ENCODE results near the gene TRIM46. TPM values are rescaled to one million over a fixed set of nuclear protein-coding genes. Genes with fewer than 3 reads are reported as not detected.
A peak's percentile ranks its signal among the peaks of the same experiment; 100 is the strongest.

The TRIM46 gene
- total and polyA plus RNA-seq, 2 donors from 2014 or later: 0.28 to 2.1 TPM

GRCh38 chr1:155133799-155134281 is 39.8 kb upstream of the TRIM46 start:
- peak overlapping the region in 1 of 3 donors; percentile 97 for H3K9ac ChIP-seq (ENCODE audit: low read length in 3 of 3)
- no peaks in the 10 kb centered on the region for H3K9me3 ChIP-seq (ENCODE audit: control insufficient read depth in 2 of 3, insufficient read depth in 1 of 3, low read length in 3 of 3)
- H3K27ac ChIP-seq (ENCODE audit: low read depth in 2 of 2, low read length in 2 of 2): peak overlapping the region; percentile 99 to 100
- peaks cover 0 to 37% (median 25%) of the 10 kb centered on the region in 3 donors for H3K4me1 ChIP-seq (ENCODE audit: control insufficient read depth in 2 of 3, insufficient read depth in 2 of 3, low read depth in 1 of 3, low read length in 3 of 3)
- intact Hi-C loops (cut with DNase I): no loop called here
- TF ChIP-seq CTCF (IDR thresholded peaks at IDR 0.05; ENCODE audit: borderline replicate concordance, extremely low read depth, insufficient read depth): no peak
- H3K27me3 ChIP-seq (ENCODE audit: control insufficient read depth, insufficient read depth, low read length): no peaks in the 10 kb centered on the region
- peak in 1 of 5 donors; percentile 50 for DNase-seq
- FAIRE-seq: no peak
- peak overlapping the region in 1 of 3 donors; percentile 89 for H3K4me3 ChIP-seq (ENCODE audit: low read length in 3 of 3)
- peaks cover 3 to 31% (median 23%) of the 10 kb centered on the region in 3 donors for H3K36me3 ChIP-seq (ENCODE audit: control insufficient read depth in 2 of 3, insufficient read depth in 3 of 3, low read length in 3 of 3)

- DNase-seq: peak in 1 of 5 donors; percentile 41
- Histone ChIP-seq H3K9me3 (ENCODE audit: control insufficient read depth in 2 of 3, insufficient read depth in 1 of 3, low read length in 3 of 3) (no peaks in the 10 kb centered on the region), H3K36me3 (ENCODE audit: control insufficient read depth in 2 of 3, insufficient read depth in 3 of 3, low read length in 3 of 3) (peaks cover 3 to 31% (median 23%) of the 10 kb centered on the region in 3 donors), H3K27me3 (ENCODE audit: control insufficient read depth, insufficient read depth, low read length) (no peaks in the 10 kb centered on the region), H3K4me1 (ENCODE audit: control insufficient read depth in 2 of 3, insufficient read depth in 2 of 3, low read depth in 1 of 3, low read length in 3 of 3) (peaks cover 0 to 40% (median 27%) of the 10 kb centered on the region in 3 donors), H3K9ac (ENCODE audit: low read length in 3 of 3) (peak overlapping the region in 2 of 3 donors; percentile 22 to 97), H3K4me3 (ENCODE audit: low read length in 3 of 3) (peak overlapping the region in 2 of 3 donors; percentile 84 to 89), H3K27ac (ENCODE audit: low read depth in 2 of 2, low read length in 2 of 2) (peak overlapping the region; percentile 99 to 100)
- FAIRE-seq: no peak
- no peak for TF ChIP-seq CTCF (IDR thresholded peaks at IDR 0.05; ENCODE audit: borderline replicate concordance, extremely low read depth, insufficient read depth)
- intact Hi-C loops (cut with DNase I): no loop called here
Observed at GRCh38 chr1:155134322-155134721, 39.3 kb upstream of the TRIM46 start.

GRCh38 chr1:155134880-155135414 is 38.7 kb upstream of the TRIM46 start:
- Histone ChIP-seq H3K27me3 (ENCODE audit: control insufficient read depth, insufficient read depth, low read length) (no peaks in the 10 kb centered on the region), H3K36me3 (ENCODE audit: control insufficient read depth in 2 of 3, insufficient read depth in 3 of 3, low read length in 3 of 3) (peaks cover 3 to 31% (median 23%) of the 10 kb centered on the region in 3 donors), H3K9ac (ENCODE audit: low read length in 3 of 3) (peak overlapping the region; percentile 74 to 97 (median 86)), H3K4me3 (ENCODE audit: low read length in 3 of 3) (peak overlapping the region; percentile 84 to 89 (median 87)), H3K4me1 (ENCODE audit: control insufficient read depth in 2 of 3, insufficient read depth in 2 of 3, low read depth in 1 of 3, low read length in 3 of 3) (peaks cover 0 to 43% (median 25%) of the 10 kb centered on the region in 3 donors), H3K27ac (ENCODE audit: low read depth in 2 of 2, low read length in 2 of 2) (peak overlapping the region; percentile 99 to 100), H3K9me3 (ENCODE audit: control insufficient read depth in 2 of 3, insufficient read depth in 1 of 3, low read length in 3 of 3) (no peaks in the 10 kb centered on the region)
- TF ChIP-seq CTCF (IDR thresholded peaks at IDR 0.05; ENCODE audit: borderline replicate concordance, extremely low read depth, insufficient read depth): no peak
- DNase-seq (peak; percentile 80 to 97 (median 90)), FAIRE-seq (no peak)
- intact Hi-C loops (cut with DNase I): no loop called here
